ENCODE data around the gene CCDC91.
"Not testable (repeated sequence)": the region's sequence is repeated elsewhere in the genome, so short reads cannot be mapped to it uniquely, and the experiment has no call there.

Gene CCDC91

DNA sequence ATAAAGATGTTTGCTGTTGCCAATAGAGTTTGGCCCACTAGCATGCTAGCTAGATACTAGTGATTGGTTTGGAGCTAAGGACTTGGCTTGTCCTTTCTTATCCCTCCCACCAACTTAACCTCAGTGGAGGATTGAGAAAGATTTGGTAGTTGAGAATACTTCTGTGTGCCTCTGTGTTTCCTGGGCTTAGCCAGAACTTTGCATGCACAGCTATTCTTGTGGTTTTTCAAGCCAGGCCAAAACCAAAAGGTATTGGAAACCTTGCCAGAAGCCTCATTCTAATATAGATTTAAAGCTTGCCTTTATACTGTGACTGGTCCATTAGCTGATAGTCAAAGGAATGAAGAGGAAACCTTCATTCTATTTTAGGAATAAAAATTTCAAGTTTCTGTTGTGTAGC lies 188.5 kb downstream of the CCDC91 start:
- peak; percentile 67 for DNase-seq

DNA sequence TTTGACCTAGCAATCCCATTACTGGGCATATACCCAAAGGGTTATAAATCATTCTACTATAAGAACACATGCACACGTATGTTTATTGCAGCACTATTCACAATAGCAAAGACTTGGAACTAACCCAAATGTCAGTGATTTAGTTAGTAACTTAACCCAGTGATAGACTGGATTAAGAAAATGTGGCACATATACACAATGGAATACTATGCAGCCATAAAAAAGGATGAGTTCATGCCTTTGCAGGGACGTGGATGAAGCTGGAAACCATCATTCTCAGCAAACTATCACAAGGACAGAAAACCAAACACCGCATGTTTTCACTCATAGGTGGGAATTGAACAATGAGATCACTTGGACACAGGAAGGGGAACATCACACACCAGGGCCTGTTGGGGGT lies 189.5 kb downstream of the CCDC91 start:
- not testable (repeated sequence) for DNase-seq

DNA sequence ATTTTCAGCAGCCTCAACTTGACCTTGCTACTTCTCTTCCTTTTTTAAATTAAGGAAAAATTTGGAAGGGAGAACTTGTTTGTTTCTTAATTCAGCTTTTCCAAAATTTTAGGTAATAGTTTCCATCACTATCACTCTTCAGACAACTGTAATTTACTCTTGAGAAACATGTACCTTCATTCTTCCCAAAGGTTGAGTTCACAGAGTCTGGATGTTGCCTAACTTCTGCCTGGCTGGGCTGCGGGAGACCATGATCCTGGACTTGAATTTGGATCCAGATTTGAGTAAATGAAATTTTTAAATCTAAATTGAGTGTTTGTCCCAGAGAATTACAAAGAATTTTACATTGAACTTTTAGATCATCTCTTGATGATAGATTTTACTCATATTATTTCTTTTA lies 193.1 kb downstream of the CCDC91 start:
- DNase-seq = no peak

DNA sequence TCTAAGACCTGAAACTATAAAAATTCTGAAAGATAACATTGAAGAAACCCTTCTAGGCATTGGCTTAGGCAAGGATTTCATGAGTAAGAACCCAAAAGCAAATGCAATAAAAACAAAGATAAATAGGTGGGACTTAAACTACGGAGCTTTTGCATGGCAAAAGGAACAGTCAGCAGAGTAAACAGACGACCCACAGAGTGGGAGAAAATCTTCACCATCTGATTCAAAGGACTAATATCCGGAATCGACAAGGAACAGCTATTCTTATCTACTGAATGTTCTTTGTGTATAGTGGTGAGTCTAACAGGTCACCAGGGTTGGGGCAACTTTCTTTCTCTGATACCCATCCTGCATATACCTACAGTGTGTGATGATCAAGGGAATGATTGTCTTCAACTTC lies 198.6 kb downstream of the CCDC91 start:
- no peak for DNase-seq

DNA sequence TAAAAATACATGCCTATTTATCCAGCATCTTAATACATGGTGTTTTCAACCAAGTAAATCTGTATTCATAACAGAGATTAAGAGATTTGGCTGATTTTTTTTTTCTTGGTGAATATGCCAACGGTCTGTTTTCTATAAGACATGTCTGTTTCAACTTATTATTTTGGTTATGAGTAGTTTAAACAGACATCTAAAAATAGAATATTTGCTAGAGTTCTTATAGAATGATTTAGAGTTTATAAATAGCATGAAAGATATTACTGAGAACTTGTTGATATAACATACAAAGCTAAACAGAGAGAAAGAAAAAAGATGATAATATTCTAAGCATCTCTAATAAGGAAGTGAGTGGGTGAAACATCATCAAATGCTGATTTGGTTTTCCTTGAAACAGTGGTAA lies 199.9 kb downstream of the CCDC91 start:
- DNase-seq = no peak

DNA sequence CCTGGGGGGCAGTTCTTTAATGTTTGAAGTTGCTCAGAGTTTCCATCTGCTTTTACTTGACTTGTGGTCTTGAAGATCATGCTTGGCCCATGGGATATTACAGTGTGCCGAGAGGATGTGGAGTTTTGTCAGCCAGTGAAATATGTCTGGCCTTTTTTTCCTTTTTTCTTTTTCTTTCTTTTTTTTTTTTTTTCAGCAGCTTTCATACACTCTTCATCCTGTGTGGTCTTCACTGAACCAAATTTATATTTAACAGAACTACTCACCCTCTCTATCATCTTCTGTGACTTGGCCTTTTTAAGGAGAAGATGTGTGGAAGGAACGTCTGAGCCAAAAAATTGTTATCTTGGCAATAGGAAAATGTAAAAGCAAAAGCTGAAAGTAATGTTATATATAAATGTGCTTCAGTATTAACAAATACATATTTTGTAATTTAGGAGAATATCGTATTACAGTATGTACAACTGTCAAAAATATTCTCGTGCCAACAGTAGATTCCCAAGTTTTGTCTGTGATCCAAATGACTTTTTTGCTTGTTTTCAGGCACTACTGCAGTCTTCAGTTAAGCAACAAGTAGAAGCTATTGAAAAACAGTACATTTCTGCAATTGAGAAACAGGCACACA lies 200.6 kb downstream of the CCDC91 start:
- DNase-seq = no peak

DNA sequence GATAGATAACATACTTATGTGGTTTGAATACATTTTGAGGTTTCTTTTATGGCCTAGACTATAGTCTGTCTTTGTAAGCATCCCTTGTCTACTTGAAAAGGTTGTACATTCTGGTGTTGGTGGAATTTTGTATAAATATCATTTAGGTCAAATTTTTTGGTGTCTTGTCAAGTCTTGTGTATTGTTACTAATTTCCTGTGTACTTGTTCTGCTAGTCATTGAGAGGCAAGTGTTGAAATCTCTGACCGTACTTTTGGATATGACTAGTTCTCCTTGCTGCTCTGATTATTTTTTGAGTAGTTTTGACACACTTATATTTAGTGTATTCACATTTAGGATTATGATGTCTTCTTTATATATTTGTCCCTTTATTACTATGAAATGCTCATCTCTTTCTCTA lies 219.6 kb downstream of the CCDC91 start:
- DNase-seq = peak; percentile 15

DNA sequence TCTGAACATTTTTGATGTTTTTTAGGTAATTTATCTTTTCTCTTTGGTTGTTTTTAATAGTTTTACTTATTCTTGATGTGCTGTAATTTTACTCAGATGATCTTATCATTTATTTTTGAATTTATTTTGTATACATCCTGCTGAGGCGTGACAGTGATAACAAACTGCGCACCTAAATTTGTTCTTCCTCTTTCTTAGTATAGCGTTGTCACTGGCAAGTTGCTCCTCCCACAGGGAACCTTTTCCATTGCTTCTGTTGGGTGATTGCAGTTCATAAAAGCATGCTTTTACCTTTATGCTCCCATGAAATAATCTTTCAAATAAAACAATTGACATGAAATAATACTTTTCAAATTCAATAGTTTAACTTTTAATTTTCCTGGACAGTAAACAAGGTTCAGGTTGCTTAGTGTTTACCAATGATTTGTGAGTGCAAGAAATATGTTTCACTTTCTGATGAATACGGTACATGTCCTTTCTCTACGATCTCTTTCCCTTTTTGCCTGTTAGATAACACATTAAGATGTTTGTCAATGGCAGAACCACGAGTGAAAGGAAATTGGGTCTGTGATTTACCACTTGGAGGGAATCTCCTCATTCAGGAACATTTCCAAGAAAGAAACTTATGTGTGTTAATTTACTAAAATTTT lies 223.3 kb downstream of the CCDC91 start:
- no peak for DNase-seq

DNA sequence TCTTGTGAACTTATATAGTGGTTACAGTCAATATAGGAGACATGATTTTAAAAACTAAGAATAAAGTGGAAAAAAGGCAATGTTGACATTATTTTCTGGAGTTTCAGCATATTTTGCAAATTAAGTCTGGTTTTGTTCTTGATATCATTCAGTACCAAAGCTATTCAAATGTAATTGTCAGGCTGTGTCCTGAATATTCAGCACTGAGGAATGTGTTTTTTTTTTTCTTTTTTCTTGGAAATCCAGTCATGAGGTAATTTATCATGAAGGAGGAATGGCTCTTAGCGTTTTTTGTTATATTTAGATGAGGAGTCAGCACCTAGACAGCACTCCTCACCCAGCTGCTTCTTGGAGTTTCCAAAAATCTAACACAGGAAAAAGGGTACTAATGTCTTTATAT lies 225.5 kb downstream of the CCDC91 start:
- peak; percentile 72 for DNase-seq

DNA sequence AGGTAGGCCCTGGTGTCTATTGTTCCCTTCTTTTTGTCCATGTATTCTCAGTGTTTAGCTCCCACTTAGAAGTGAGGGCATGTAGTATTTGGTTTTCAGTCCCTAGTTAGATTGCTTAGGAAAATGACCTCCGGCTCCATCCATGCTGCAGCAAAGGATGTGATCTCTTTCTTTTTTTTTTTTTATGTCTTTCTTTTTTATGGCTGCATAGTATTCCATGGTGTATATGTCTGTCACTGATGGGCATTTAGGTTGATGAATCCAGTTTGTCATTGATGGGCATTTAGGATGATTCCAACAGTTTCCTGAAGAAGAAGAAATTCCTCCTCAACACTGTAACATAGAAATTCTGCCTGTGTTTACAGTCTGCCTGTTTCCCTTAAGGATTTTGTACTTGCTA lies 231.1 kb downstream of the CCDC91 start:
- no peak for DNase-seq

DNA sequence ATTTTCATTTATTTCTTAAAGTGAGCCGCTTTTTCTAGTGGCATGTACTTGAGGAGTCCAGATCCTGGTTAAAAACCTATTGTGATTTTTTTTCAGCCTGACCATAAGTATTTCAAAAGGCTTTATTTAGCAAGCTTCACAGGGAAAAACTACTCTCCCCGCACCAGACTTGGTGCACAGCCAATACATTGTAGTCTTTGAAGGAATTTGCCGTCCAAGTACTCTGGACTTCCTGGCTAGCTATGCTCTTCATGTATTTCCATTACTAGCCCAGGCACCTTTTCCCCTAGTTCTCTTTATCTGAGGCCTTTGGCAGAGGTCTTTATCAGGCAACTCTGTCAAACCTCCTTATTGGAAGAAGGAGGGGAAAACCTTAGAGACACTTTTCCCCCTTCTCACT lies 234.7 kb downstream of the CCDC91 start:
- DNase-seq = peak; percentile 63

DNA sequence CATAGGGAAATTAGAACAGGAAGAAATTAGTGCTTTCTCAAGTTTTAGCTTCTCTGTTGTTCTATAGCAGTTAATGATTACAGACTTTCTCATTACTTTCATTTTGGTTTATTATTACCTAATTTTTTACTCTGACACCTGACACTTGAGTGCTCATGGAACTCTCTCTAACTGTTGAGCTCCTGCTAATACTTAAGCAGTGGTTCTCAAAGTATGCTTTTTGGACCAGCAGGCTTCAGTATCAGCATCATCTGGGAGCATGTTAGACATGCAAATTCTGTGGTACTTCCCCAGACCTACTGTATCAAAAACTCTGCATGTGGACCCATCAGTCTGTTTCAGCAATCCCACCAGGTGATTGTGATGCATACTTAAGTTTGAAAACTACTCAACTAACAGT lies 235.3 kb downstream of the CCDC91 start:
- DNase-seq = no peak

DNA sequence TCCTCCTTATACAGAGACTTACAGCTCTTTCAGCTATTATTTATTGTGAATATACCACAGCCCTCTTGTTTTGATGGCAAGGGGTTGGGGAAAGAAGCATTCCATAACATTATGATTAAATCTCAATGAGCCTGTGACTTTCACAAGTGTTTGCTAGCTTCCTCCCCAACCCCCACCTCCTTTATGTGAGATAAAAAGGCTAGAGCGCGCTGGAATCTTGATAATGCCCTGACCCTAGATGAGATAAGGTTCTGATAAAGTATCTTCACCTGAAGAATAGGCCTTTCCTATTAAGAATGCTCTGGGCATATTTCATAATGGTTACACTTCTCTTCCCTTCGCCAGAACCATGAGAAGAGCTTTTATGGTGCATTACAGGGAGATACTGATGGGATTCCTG lies 236.8 kb downstream of the CCDC91 start:
- DNase-seq = no peak

DNA sequence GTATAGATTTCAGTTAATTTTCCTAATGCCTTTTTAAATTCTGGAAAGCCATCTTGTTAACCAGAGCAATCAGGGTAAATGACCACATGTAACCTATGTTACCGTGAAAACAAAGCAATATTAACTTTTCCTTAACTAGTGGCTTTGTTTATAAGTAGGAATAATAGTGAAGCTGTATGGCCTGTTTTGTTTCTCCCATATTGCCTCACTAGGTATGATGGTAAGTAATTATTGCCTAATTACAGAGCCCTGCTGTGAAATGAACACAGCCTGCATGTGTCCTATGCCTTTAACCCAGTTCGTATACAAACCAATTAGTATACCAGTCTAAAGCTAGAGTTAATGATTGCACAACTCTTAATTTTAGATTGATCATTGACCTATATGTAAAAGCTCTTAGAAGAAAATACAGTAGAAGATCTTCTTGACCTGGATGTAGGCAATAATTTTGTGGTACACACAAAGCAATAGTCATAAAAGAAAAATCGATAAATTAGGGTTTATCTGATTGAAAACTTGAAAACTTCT lies 249.9 kb downstream of the CCDC91 start:
- DNase-seq = no peak

DNA sequence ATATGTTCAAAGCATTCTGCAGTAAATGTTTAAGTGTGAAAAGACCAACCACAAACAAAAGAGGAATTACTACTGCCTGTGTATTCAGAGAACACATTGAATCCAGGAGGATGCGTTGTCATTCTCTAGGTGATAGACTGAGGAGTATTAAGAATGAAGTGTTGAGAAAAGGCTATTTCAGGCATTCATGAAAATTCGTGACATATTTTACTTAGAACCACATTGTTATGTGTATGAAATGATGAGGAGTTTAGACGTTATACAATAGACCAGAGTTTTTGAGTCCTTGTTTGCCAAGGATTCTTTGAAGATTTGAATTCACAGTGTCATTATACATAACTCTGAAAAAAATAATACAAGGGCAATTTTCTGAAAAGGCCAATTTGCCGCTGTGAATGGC lies 251.8 kb downstream of the CCDC91 start:
- no peak for DNase-seq

DNA sequence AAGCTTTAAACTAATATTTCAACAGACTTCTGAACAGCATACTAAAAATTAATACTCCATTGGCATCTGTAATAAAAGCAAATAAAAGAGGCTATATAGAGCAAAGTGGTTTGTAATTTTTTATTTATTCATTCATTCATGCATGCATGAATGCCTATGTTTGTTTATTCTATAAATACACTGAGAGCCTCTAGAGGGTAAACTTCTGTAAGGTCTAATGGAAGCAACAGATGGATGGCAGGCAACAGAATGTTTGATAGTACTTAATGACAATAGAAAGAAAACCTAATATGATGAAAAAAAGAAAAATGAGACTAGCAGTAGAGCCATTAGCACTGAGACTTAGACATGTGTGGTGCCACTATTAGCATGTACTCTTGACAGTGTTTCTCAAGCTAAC lies 253.1 kb downstream of the CCDC91 start:
- no peak for DNase-seq

DNA sequence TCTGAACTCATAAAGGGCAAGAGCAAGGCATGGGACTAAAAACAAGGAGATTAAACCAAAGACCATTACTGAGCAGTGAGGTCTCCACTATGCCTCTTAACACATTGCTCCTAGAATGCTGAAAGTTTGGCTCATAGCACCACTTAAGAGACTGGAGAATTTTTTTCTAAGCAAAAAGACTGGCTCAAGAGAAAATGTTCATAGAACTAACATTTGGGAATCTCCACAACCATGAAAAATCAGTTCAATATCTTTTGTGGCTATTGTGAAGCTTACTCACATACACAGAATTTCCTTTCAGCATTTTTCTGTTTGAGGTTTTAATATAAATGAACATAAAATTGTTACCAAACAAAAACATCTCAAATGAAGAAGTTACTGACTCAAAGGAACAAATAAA lies 255.8 kb downstream of the CCDC91 start:
- no peak for DNase-seq

DNA sequence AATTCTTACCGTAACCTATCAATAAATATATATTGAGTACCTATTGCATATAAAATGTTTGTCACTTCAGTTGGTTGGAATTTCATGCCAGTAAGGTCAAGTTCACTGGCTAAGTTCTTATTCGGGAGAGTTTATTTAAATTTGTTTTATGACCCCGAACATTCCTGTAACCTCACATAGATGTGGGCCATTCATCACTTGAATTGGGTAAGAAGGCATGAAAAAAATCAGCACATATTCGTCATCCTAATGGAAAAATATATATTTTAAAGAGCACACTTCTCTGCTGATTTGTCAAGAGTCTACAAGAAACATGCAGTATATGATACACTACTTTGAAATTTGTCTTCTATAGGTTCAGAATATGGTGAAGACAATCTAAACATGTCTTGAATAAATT lies 263.4 kb downstream of the CCDC91 start:
- no peak for DNase-seq

DNA sequence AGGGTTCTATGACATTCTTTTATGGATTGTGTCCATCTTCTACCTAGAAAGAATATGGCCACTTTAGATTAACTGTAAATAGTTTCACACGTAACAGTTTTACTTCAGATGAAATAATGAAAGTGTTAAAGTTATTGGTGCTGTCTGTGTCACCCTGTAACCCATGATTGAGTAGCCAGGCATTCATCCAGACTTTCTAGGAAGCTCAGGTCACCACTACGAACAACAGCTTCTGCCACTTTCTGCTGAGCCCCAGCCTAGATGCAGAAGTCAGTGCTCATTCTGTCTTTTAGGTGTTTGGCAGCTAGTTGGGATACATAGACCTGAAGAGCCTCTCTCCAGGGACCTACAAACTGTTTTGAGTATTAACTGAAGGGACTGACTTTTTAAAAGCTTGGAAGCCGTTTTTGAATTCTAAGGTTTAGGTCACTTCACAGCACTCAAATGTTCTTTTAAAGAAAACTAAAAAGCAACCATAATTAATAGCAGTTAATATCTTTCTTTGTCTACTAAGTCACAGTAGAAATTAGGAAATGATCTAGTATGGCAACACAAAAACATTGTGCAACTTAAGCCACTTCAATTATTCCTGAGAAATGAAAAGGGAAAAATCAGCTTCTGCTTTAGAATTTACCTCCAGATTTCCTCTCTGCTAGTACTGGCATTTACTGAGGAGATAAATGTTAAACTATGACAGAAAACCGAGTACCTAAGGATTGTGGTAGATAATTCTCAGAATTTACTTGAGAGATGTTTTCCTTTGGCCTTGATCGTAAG lies 266.9 kb downstream of the CCDC91 start:
- no peak for DNase-seq

DNA sequence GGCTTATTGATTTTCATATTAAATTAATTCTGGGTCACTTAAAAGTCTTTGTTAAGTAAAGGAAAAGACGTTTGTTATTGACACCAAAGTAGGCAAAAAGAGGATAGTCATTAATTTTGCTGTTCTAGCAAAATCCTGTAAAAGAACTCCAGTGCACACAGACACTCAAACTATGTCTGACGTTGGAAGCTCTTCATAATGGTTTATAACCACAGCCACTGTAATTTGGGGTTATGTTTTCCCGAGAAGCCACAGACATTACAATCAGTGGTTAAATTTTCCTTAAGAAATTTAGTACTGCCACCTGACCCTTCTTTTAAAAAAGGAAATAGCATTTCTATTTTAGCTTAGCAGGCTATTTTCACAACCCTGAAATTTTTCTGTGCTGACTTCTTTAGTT lies 267.5 kb downstream of the CCDC91 start:
- DNase-seq = no peak

DNA sequence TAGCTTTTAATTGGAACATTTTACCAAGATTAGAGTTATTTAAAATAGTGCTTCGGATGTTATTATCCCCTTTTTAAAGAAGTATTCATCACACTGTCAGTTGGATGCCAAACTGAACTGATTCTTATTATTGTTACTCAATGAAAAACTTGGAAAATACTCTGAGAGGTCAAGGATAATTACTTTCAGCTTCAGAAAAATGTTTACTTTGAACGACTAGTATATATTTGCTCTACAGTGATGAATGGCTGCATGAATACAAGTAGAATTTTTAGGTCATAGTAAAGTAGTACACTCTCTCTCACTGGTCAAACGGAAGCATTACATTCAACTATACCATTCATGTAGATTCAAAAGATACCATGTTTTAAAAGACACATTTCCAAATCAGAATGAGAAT lies 269.2 kb downstream of the CCDC91 start:
- no peak for DNase-seq

DNA sequence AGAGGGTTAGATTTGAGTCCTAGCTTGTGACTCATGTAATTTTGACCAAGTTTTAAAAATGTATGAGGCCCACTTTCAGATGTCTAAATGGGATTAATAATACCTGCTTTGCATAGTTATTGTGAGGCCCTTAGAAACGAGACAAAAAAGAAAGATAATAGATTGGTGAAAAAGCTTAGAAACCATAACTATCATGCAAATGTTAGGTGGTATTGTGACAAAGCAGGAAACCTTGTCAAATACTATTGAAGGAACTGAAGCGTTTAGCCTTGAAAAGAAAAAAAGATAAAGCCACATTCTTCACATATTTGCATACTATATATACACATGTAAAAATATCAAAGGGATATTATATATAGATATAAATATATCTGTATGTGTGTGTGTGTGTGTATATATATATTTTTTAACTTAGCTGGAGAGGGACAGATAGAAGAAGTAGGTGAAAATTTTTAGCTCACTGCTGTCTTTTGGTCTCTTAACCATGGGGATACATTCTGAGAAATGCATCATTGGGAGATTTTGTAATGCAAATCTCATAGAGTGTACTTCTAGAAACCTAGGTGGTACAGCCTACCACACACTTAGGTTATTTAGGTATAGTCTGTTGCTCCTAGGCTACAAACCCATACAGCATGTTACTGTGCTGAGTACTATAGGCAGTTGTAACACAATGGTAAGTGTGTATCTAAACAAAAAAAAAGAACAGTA lies 270.3 kb downstream of the CCDC91 start:
- no peak for DNase-seq

DNA sequence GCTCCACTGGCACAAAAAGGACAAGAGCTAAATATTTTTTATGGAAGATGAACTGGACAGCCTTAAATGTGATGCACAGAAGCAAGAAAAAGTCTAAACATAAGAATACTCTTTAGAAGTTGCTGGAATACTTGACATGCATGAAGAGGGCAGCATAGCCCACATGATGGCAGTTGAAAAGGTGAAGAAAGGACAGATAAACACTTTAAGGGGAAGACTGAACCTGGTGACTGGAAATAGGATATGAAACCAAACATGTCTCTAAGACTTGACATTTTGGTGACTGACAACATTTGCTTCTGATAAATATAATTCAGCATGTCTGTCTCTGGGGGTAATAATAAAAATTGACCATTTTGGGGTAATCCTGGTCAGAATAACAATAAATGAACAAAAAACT lies 273.1 kb downstream of the CCDC91 start:
- DNase-seq = no peak

DNA sequence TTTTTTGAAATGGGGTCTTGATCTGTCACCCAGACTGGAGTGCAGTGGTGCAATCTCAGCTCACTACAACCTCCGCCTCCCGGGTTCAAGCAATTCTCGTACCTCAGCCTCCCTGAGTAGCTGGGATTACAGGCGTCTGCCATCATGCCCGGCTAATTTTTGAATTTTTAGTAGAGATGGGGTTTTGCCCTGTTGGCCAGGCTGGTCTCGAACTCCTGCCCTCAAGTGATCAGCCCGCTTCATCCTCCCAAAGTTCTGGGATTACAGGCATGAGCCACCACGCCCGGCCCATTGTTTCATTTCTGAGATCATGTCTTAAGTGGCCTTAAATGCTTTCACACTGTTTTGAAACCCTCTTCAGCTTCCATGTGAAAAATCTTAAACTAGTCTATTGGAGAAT lies 281.5 kb downstream of the CCDC91 start:
- not testable (repeated sequence) for DNase-seq

Measured in NCI-H226 (cell line).